Endothelial cell of umbilical vein (primary cell): ENCODE results near the gene MOXD1. TPM values are rescaled to one million over a fixed set of nuclear protein-coding genes. Genes with fewer than 3 reads are reported as not detected.

Experiments used
- BruUV-seq: library from RNA; stranded (reverse); fragments of 400-500 nt; replicated peaks from 2 replicates; lab custom pipeline; 2021; lab: Mats Ljungman, UMichigan
- CTCF ChIA-PET: fragments of 300-600, 350-600 bp; sonication (Branson Sonifier 250); formaldehyde crosslinking; loops from one replicate; lab custom pipeline; 2021; ENCODE audit warnings: antibody characterized with exemption, inconsistent platforms; lab: Charles Lee
- POLR2A ChIA-PET: fragments of 300-600, 350-600 bp; sonication (Branson Sonifier 250); formaldehyde crosslinking; loops from one replicate; lab custom pipeline; 2021; ENCODE audit warnings: antibody characterized with exemption, inconsistent platforms; lab: Charles Lee
- DNase-seq: peaks from one replicate; pipeline ENCODE4 v3.0.0-alpha.2; 2011; ENCODE audit warnings: low read depth, low spot score
- FAIRE-seq: peaks from 2 replicates; lab custom pipeline; 2011; peaks lifted over from hg19 to GRCh38; lab: Jason Lieb, UNC
- H2AFZ ChIP-seq: 2 replicates; pipeline ENCODE4 v1.6.0; 2012; ENCODE audit warnings: low read depth, low read length, control low read depth, inconsistent platforms
- H3K27ac ChIP-seq: 2 replicates; pipeline ENCODE4 v1.5.1; 2011; ENCODE audit warnings: low read depth, mild to moderate bottlenecking, control low read depth, low read length, moderate library complexity; ENCODE audit not compliant: insufficient read depth
- H3K27me3 ChIP-seq, 2 experiments: 2 replicates each; pipeline versions ENCODE4 v1.6.0 to v1.6.1; 2011; ENCODE audit warnings: low read length in 2 of 2, mixed read lengths in 1 of 2; ENCODE audit not compliant: control insufficient read depth in 2 of 2, insufficient read depth in 2 of 2
- H3K36me3 ChIP-seq, 2 experiments: 2 replicates in 1 of 2; 3 replicates in 1 of 2; pipeline ENCODE4 v1.5.1; 2011; ENCODE audit warnings: low read length in 2 of 2, mild to moderate bottlenecking in 1 of 2, moderate library complexity in 1 of 2; ENCODE audit not compliant: control insufficient read depth in 2 of 2, insufficient read depth in 2 of 2; ENCODE audit errors: extremely low read depth in 1 of 2
- H3K4me1 ChIP-seq: 3 replicates; pipeline ENCODE4 v1.5.1; 2011; ENCODE audit warnings: mild to moderate bottlenecking, low read length; ENCODE audit not compliant: control insufficient read depth, insufficient read depth; ENCODE audit errors: extremely low read depth
- H3K4me2 ChIP-seq: 2 replicates; pipeline ENCODE4 v1.6.1; 2011; ENCODE audit warnings: low read length, control low read depth, mixed read lengths; ENCODE audit not compliant: insufficient read depth
- H3K4me3 ChIP-seq, 3 experiments: fragments of 200-600 bp in 1 of 3; sonication (generic), shearing (Covaris generic) in 1 of 3; replicated peaks in 1 of 3; 2 replicates each; pipeline ENCODE4 v1.5.1; 2011 to 2016; ENCODE audit warnings: control low read depth in 3 of 3, low read length in 3 of 3, mild to moderate bottlenecking in 2 of 3, inconsistent platforms in 1 of 3, low read depth in 1 of 3, moderate library complexity in 1 of 3; ENCODE audit not compliant: insufficient read depth in 1 of 3
- H3K79me2 ChIP-seq: 2 replicates; pipeline ENCODE4 v1.6.0; 2012; ENCODE audit warnings: low read length, inconsistent platforms; ENCODE audit not compliant: control insufficient read depth, insufficient read depth
- H3K9ac ChIP-seq: replicated peaks from 2 replicates; pipeline ENCODE3; 2011; ENCODE audit warnings: low read length, control low read depth; ENCODE audit not compliant: insufficient read depth; ENCODE audit errors: extremely low read depth
- H3K9me1 ChIP-seq: replicated peaks from 3 replicates; pipeline ENCODE4 v1.6.0; 2011; ENCODE audit warnings: mild to moderate bottlenecking, low read length; ENCODE audit not compliant: control insufficient read depth, insufficient read depth; ENCODE audit errors: extremely low read depth
- H3K9me3 ChIP-seq: replicated peaks from 2 replicates; pipeline ENCODE4 v1.5.1; 2012; ENCODE audit warnings: low read length, inconsistent platforms; ENCODE audit not compliant: control insufficient read depth, insufficient read depth
- H4K20me1 ChIP-seq: replicated peaks from 2 replicates; pipeline ENCODE3; 2011; ENCODE audit warnings: mild to moderate bottlenecking, low read length; ENCODE audit not compliant: control insufficient read depth, insufficient read depth; ENCODE audit errors: extremely low read depth
- CTCF ChIP-seq, 2 donors: IDR thresholded peaks; 1 replicate in 1 of 2; 2 replicates in 1 of 2; pipeline ENCODE4 v1.5.1; 2011; ENCODE audit warnings: low read length in 2 of 2, mild to moderate bottlenecking in 2 of 2, moderate library complexity in 2 of 2, control low read depth in 1 of 2, inconsistent platforms in 1 of 2, low read depth in 1 of 2; ENCODE audit not compliant: insufficient read depth in 1 of 2; ENCODE audit errors: extremely low read depth in 1 of 2
- EZH2 ChIP-seq: IDR thresholded peaks from 2 replicates; pipeline ENCODE4 v1.6.1; 2012; ENCODE audit warnings: borderline replicate concordance, low read depth, mild to moderate bottlenecking, moderate library complexity, low read length, inconsistent platforms; ENCODE audit not compliant: severe bottlenecking
- FOS ChIP-seq: IDR thresholded peaks from 2 replicates; pipeline ENCODE4 v1.6.1; 2011; ENCODE audit warnings: mild to moderate bottlenecking, low read length, moderate library complexity, borderline replicate concordance; ENCODE audit not compliant: insufficient read depth
- GATA2 ChIP-seq: IDR thresholded peaks from 2 replicates; pipeline ENCODE4 v1.7.0; 2011; ENCODE audit warnings: low read depth, mild to moderate bottlenecking, moderate library complexity, mixed read lengths, low read length; ENCODE audit not compliant: insufficient read length, insufficient read depth
- JUN ChIP-seq: IDR thresholded peaks from 2 replicates; pipeline ENCODE4 v1.6.1; 2011; ENCODE audit warnings: borderline replicate concordance, low read depth; ENCODE audit not compliant: insufficient read length, insufficient read depth
- MAX ChIP-seq: IDR thresholded peaks from 2 replicates; pipeline ENCODE4 v1.6.1; 2011; ENCODE audit not compliant: insufficient read depth, insufficient read length
- MYC ChIP-seq: IDR thresholded peaks from one replicate; pipeline ENCODE4 v1.6.1; 2011; ENCODE audit warnings: mild to moderate bottlenecking, low read depth, low read length
- POLR2A ChIP-seq: IDR thresholded peaks from 2 replicates; pipeline ENCODE4 v1.6.1; 2012; ENCODE audit warnings: low read depth, mild to moderate bottlenecking, control low read depth, low read length
- POLR2AphosphoS5 ChIP-seq: IDR thresholded peaks from 2 replicates; pipeline ENCODE4 v1.6.1; 2012; ENCODE audit warnings: low read depth, mild to moderate bottlenecking, control low read depth, low read length, moderate library complexity; ENCODE audit not compliant: insufficient read depth
- dilution Hi-C: fragments of 300-500 bp; cut with MboI; formaldehyde crosslinking; loops from one replicate; pipeline ENCODE4 v1.15.0; 2019; ENCODE audit warnings: low sequenced_read_pairs; ENCODE audit not compliant: extremely low pct_ligation_motif_present
- intact Hi-C: fragments of 100-400 bp; cut with micrococcal nuclease; formaldehyde crosslinking; loops from one replicate; pipeline ENCODE4 v1.10.0; 2022
- polyA plus RNA-seq, 4 experiments: library from polyadenylated mRNA; depleted of rRNA in 3 of 4; stranded (reverse) in 3 of 4; unstranded in 1 of 4; fragments of >200 nt; gene quantifications; 2 replicates each; pipeline versions ENCODE4 v1.2.1 to v1.2.3, GENCODE V29; 2011 to 2012; ENCODE audit warnings: missing spikeins in 1 of 4
- total RNA-seq: library from RNA; stranded (reverse); gene quantifications from 2 replicates; pipeline ENCODE4 v1.2.3, GENCODE V29; 2021

The MOXD1 gene
- total and polyA plus RNA-seq, 2 donors (not counting 3 experiments of a cell fraction or from before 2014, with no cell fraction given) = 0.01 TPM; not detected in 1

- dilution Hi-C loops = no loop called here
- Histone ChIP-seq H3K36me3 (no peaks in the 10 kb centered on the region), H2AFZ (peak overlapping the region; percentile 44), H3K27me3 (peaks cover 9 to 10% of the 10 kb centered on the region in 2 experiments), H3K9me1 (no peaks in the 10 kb centered on the region), H3K4me1 (peaks cover 3% of the 10 kb centered on the region), H4K20me1 (no peaks in the 10 kb centered on the region), H3K4me3 (no peak overlapping the region), H3K27ac (no peak overlapping the region), H3K4me2 (no peak overlapping the region), H3K9me3 (no peaks in the 10 kb centered on the region), H3K79me2 (no peaks in the 10 kb centered on the region), H3K9ac (no peak overlapping the region)
- peak; percentile 41 for DNase-seq
- CTCF ChIA-PET = interaction anchor here (0.9 to 1.1 kb wide), 3 partner anchors 16 to 150 kb away, joined by 3 to 4 read pairs (median 3); no protein-coding TSS in a partner anchor
- no TSS peak for BruUV-seq
- peak; percentile 85 for FAIRE-seq
- TF ChIP-seq FOS (peak; percentile 86), MAX (no peak), POLR2AphosphoS5 (no peak), EZH2 (no peak), MYC (no peak), JUN (no peak), POLR2A (no peak), CTCF (IDR thresholded peaks at IDR 0.05; ENCODE audit: extremely low read depth in 1 of 2, insufficient read depth in 1 of 2, low read depth in 1 of 2, low read length in 2 of 2) (no peak), GATA2 (peak; percentile 47)
- POLR2A ChIA-PET = no interaction called here
- intact Hi-C loops = no loop called here
These were observed 67.4 kb downstream of the MOXD1 start for GRCh38 chr6:132333639-132334520.
